GM23338 (cell line): ENCODE results near the gene LINGO1. TPM values are rescaled to one million over a fixed set of nuclear protein-coding genes. Genes with fewer than 3 reads are reported as not detected.

ENCODE experiments used
- ATAC-seq: fragments of 200-7000 bp; cut with Tn5 transposase; 3 replicates; pipeline ENCODE4 v1.9.1; 2020
- DNase-seq: peaks from one replicate; pipeline ENCODE4 v3.0.0-alpha.2; 2015; ENCODE audit warnings: low spot score
- H2AFZ ChIP-seq: fragments of 200-600 bp; sonication (generic); 2 replicates; pipeline ENCODE4 v1.8.0; 2016; ENCODE audit warnings: antibody characterized with exemption, mild to moderate bottlenecking, moderate library complexity
- H3F3A ChIP-seq: fragments of 200-600 bp; sonication (generic); replicated peaks from 2 replicates; pipeline ENCODE4 v1.8.0; 2017; ENCODE audit warnings: antibody characterized with exemption, mixed run types, low read depth
- H3K27ac ChIP-seq: fragments of 200-600 bp; sonication (generic); 2 replicates; pipeline ENCODE4 v1.6.1; 2016; ENCODE audit warnings: low read depth
- H3K27me3 ChIP-seq: fragments of 200-600 bp; sonication (generic); 2 replicates; pipeline ENCODE4 v1.8.0; 2016; ENCODE audit warnings: mild to moderate bottlenecking, mixed run types, moderate library complexity; ENCODE audit not compliant: insufficient read depth
- H3K36me3 ChIP-seq: fragments of 200-600 bp; sonication (generic); 2 replicates; pipeline ENCODE4 v1.8.0; 2016; ENCODE audit warnings: mild to moderate bottlenecking; ENCODE audit not compliant: insufficient read depth
- H3K4me1 ChIP-seq: fragments of 200-600 bp; sonication (generic); 2 replicates; pipeline ENCODE4 v1.8.0; 2016; ENCODE audit warnings: mild to moderate bottlenecking, moderate library complexity; ENCODE audit not compliant: insufficient read depth
- H3K4me2 ChIP-seq: fragments of 200-600 bp; sonication (generic); 2 replicates; pipeline ENCODE4 v1.7.1; 2017; ENCODE audit warnings: mixed run types
- H3K4me3 ChIP-seq: fragments of 200-600 bp; sonication (generic); 2 replicates; pipeline ENCODE4 v1.6.1; 2016; ENCODE audit warnings: mixed run types
- H3K79me2 ChIP-seq: fragments of 200-600 bp; sonication (generic); replicated peaks from 2 replicates; pipeline ENCODE4 v1.8.0; 2017; ENCODE audit warnings: mild to moderate bottlenecking; ENCODE audit not compliant: insufficient read depth
- H3K9me2 ChIP-seq: fragments of 200-600 bp; sonication (generic); 2 replicates; pipeline ENCODE4 v1.8.0; 2017; ENCODE audit not compliant: insufficient read depth
- H4K20me1 ChIP-seq: fragments of 200-600 bp; sonication (generic); replicated peaks from 2 replicates; pipeline ENCODE4 v1.8.0; 2017; ENCODE audit warnings: mild to moderate bottlenecking; ENCODE audit not compliant: insufficient read depth
- H3K27ac Mint-ChIP-seq: 2 replicates; pipeline ENCODE4 v1.8.0; 2020; ENCODE audit warnings: inconsistent platforms, mild to moderate bottlenecking, moderate library complexity, mixed read lengths
- H3K27me3 Mint-ChIP-seq: 3 replicates; pipeline ENCODE4 v1.8.0; 2022; ENCODE audit warnings: low read depth, mild to moderate bottlenecking, moderate library complexity, mixed read lengths, inconsistent platforms; ENCODE audit not compliant: insufficient read depth, poor library complexity
- H3K36me3 Mint-ChIP-seq: 3 replicates; pipeline ENCODE4 v1.8.0; 2021; ENCODE audit warnings: low read depth, mild to moderate bottlenecking, inconsistent platforms, moderate library complexity, mixed read lengths
- H3K4me1 Mint-ChIP-seq: 3 replicates; pipeline ENCODE4 v1.8.0; 2020; ENCODE audit warnings: mild to moderate bottlenecking, inconsistent platforms, mixed read lengths
- H3K4me3 Mint-ChIP-seq: 3 replicates; pipeline ENCODE4 v1.8.0; 2021; ENCODE audit warnings: moderate library complexity, mild to moderate bottlenecking, inconsistent platforms, mixed read lengths
- H3K9me3 Mint-ChIP-seq: 3 replicates; pipeline ENCODE4 v1.8.0; 2020; ENCODE audit warnings: moderate library complexity, mild to moderate bottlenecking, inconsistent platforms, mixed read lengths
- CREB1 ChIP-seq: fragments of 250-450 bp; sonication (Bioruptor Pico); IDR thresholded peaks from 2 replicates; pipeline ENCODE4 v1.5.0; 2020; ENCODE audit warnings: low read depth, mild to moderate bottlenecking, moderate library complexity
- CTCF ChIP-seq, 2 experiments: fragments of 200-600 bp in 1 of 2; sonication (generic) in 1 of 2; conservative IDR thresholded peaks; 2 replicates each; pipeline versions ENCODE4 v1.5.1 to v1.6.1; 2016 to 2017; ENCODE audit warnings: antibody characterized with exemption in 2 of 2, low read depth in 2 of 2, mild to moderate bottlenecking in 2 of 2, moderate library complexity in 1 of 2
- JUNB ChIP-seq: IDR thresholded peaks from one replicate; pipeline ENCODE4 v1.6.1; 2016; ENCODE audit warnings: antibody characterized with exemption; ENCODE audit not compliant: unreplicated experiment
- NANOG ChIP-seq: IDR thresholded peaks from 2 replicates; pipeline ENCODE4 v1.6.1; 2016; ENCODE audit warnings: antibody characterized with exemption, borderline replicate concordance
- POLR2AphosphoS5 ChIP-seq: IDR thresholded peaks from 2 replicates; pipeline ENCODE4 v1.6.1; 2016; ENCODE audit warnings: antibody characterized with exemption, low read depth
- REST ChIP-seq: IDR thresholded peaks from one replicate; pipeline ENCODE4 v1.6.1; 2018; ENCODE audit warnings: antibody characterized with exemption; ENCODE audit not compliant: unreplicated experiment
- STAT1 ChIP-seq: IDR thresholded peaks from one replicate; pipeline ENCODE4 v1.6.1; 2016; ENCODE audit warnings: antibody characterized with exemption; ENCODE audit not compliant: unreplicated experiment
- ZNF114 ChIP-seq: fragments of 250-450 bp; sonication (Bioruptor Pico); IDR thresholded peaks from 2 replicates; pipeline ENCODE4 v1.5.0; 2020; ENCODE audit warnings: mild to moderate bottlenecking, moderate library complexity
- ZNF331 ChIP-seq: fragments of 250-450 bp; sonication (Bioruptor Pico); IDR thresholded peaks from 2 replicates; pipeline ENCODE4 v1.5.0; 2020; ENCODE audit warnings: low read depth, mild to moderate bottlenecking, moderate library complexity
- polyA plus RNA-seq: library from polyadenylated mRNA; unstranded; fragments of >200 nt; fragmentation: Nextera tagmentation; extraction: Ambion mirVana; gene quantifications from 2 replicates; pipeline ENCODE4 v1.2.1, GENCODE V29; 2016
- total RNA-seq: library from RNA; depleted of rRNA; stranded (reverse); fragments of >200 nt; shearing (Covaris generic); gene quantifications from 2 replicates; pipeline ENCODE4 v1.2.3, GENCODE V29; 2014
- TF ChIP-seq, protein P1 (sequence below): IDR thresholded peaks from 2 replicates; pipeline ENCODE4 v1.6.1; 2016; ENCODE audit warnings: antibody characterized with exemption
- TF ChIP-seq, protein P2 (sequence below): fragments of 250-450 bp; sonication (Bioruptor Pico); IDR thresholded peaks from 2 replicates; pipeline ENCODE4 v1.5.0; 2020; ENCODE audit warnings: mild to moderate bottlenecking, moderate library complexity

Gene LINGO1
- total and polyA plus RNA-seq, 2 experiments from 2014 or later, result 16.9 to 63.1 TPM

DNA sequence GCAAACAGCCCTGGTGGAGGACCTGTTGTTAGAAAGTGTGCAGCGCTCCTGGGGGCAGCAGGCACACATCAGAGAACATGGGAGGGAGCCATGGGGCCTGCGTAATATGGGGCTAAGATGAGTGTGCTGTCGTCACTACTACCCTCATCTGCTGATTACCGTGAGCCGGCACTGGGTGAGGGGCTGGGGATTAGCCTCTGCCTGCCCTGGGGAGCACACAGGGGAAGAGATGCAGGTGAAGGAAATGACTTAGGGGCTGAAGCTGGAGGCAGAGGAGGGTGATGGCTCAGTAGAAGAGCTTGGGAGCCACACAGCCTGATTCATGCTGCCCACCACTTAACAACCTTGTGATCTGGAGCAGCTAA is 33.6 kb upstream of the LINGO1 start:
- H3K36me3 Mint-ChIP-seq, result no peaks in the 10 kb centered on the region; the same call in 2 of the 3 replicates
- Histone ChIP-seq H3K27ac (no peak overlapping the region), H3K9me2 (no peaks in the 10 kb centered on the region), H2AFZ (no peak overlapping the region), H3K4me2 (no peak overlapping the region), H3F3A (no peaks in the 10 kb centered on the region), H3K27me3 (no peaks in the 10 kb centered on the region), H3K79me2 (no peaks in the 10 kb centered on the region), H3K36me3 (no peaks in the 10 kb centered on the region), H4K20me1 (no peaks in the 10 kb centered on the region), H3K4me1 (no peaks in the 10 kb centered on the region), H3K4me3 (no peak overlapping the region)
- no peak overlapping the region for H3K4me3 Mint-ChIP-seq
- no peak for TF ChIP-seq REST
- TF ChIP-seq, protein P1, sequence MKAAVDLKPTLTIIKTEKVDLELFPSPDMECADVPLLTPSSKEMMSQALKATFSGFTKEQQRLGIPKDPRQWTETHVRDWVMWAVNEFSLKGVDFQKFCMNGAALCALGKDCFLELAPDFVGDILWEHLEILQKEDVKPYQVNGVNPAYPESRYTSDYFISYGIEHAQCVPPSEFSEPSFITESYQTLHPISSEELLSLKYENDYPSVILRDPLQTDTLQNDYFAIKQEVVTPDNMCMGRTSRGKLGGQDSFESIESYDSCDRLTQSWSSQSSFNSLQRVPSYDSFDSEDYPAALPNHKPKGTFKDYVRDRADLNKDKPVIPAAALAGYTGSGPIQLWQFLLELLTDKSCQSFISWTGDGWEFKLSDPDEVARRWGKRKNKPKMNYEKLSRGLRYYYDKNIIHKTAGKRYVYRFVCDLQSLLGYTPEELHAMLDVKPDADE, result no peak
- no peak for TF ChIP-seq STAT1
- TF ChIP-seq CTCF (conservative IDR thresholded peaks at IDR 0.05; ENCODE audit: low read depth in 2 of 2), result no peak
- TF ChIP-seq POLR2AphosphoS5, result no peak
- no peak for TF ChIP-seq JUNB
- TF ChIP-seq, protein P2, sequence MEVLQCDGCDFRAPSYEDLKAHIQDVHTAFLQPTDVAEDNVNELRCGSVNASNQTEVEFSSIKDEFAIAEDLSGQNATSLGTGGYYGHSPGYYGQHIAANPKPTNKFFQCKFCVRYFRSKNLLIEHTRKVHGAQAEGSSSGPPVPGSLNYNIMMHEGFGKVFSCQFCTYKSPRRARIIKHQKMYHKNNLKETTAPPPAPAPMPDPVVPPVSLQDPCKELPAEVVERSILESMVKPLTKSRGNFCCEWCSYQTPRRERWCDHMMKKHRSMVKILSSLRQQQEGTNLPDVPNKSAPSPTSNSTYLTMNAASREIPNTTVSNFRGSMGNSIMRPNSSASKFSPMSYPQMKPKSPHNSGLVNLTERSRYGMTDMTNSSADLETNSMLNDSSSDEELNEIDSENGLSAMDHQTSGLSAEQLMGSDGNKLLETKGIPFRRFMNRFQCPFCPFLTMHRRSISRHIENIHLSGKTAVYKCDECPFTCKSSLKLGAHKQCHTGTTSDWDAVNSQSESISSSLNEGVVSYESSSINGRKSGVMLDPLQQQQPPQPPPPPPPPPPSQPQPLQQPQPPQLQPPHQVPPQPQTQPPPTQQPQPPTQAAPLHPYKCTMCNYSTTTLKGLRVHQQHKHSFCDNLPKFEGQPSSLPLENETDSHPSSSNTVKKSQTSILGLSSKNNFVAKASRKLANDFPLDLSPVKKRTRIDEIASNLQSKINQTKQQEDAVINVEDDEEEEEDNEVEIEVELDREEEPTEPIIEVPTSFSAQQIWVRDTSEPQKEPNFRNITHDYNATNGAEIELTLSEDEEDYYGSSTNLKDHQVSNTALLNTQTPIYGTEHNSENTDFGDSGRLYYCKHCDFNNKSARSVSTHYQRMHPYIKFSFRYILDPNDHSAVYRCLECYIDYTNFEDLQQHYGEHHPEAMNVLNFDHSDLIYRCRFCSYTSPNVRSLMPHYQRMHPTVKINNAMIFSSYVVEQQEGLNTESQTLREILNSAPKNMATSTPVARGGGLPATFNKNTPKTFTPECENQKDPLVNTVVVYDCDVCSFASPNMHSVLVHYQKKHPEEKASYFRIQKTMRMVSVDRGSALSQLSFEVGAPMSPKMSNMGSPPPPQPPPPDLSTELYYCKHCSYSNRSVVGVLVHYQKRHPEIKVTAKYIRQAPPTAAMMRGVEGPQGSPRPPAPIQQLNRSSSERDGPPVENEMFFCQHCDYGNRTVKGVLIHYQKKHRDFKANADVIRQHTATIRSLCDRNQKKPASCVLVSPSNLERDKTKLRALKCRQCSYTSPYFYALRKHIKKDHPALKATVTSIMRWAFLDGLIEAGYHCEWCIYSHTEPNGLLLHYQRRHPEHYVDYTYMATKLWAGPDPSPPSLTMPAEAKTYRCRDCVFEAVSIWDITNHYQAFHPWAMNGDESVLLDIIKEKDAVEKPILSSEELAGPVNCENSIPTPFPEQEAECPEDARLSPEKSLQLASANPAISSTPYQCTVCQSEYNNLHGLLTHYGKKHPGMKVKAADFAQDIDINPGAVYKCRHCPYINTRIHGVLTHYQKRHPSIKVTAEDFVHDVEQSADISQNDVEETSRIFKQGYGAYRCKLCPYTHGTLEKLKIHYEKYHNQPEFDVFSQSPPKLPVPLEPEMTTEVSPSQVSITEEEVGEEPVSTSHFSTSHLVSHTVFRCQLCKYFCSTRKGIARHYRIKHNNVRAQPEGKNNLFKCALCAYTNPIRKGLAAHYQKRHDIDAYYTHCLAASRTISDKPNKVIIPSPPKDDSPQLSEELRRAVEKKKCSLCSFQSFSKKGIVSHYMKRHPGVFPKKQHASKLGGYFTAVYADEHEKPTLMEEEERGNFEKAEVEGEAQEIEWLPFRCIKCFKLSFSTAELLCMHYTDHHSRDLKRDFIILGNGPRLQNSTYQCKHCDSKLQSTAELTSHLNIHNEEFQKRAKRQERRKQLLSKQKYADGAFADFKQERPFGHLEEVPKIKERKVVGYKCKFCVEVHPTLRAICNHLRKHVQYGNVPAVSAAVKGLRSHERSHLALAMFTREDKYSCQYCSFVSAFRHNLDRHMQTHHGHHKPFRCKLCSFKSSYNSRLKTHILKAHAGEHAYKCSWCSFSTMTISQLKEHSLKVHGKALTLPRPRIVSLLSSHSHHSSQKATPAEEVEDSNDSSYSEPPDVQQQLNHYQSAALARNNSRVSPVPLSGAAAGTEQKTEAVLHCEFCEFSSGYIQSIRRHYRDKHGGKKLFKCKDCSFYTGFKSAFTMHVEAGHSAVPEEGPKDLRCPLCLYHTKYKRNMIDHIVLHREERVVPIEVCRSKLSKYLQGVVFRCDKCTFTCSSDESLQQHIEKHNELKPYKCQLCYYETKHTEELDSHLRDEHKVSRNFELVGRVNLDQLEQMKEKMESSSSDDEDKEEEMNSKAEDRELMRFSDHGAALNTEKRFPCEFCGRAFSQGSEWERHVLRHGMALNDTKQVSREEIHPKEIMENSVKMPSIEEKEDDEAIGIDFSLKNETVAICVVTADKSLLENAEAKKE (CRISPR knock-in tag), result no peak
- no peak for TF ChIP-seq CREB1
- no peak for TF ChIP-seq NANOG
- no peak for TF ChIP-seq ZNF331 (CRISPR knock-in tag)
- no peak for TF ChIP-seq ZNF114 (CRISPR knock-in tag)
- ATAC-seq, result no peak
- H3K9me3 Mint-ChIP-seq, result no peaks in the 10 kb centered on the region; the same call in 2 of the 3 replicates
- H3K4me1 Mint-ChIP-seq, result peaks cover 24% of the 10 kb centered on the region
- H3K27me3 Mint-ChIP-seq, result peaks cover 15% of the 10 kb centered on the region
- no peak for DNase-seq
- no peak overlapping the region for H3K27ac Mint-ChIP-seq
